Vagina (tissue), 2 donors: ENCODE measurements around the gene APOL3.

Source experiments
- POLR2A ChIP-seq, 2 donors: fragments of 450-650 bp; IDR thresholded peaks; one replicate each; pipeline ENCODE4 v1.6.1; 2017; ENCODE audit warnings: antibody characterized with exemption in 2 of 2, mild to moderate bottlenecking in 2 of 2, moderate library complexity in 2 of 2
- TF ChIP-seq, protein P1 (sequence below), 3 experiments: fragments of 450-650 bp in 2 of 3; fragments of 200-600 bp in 1 of 3; sonication (generic) in 1 of 3; IDR thresholded peaks; one replicate each; pipeline ENCODE4 v1.5.1; 2017 to 2019; ENCODE audit warnings: antibody characterized with exemption in 3 of 3, mild to moderate bottlenecking in 2 of 3, moderate library complexity in 2 of 3

DNA sequence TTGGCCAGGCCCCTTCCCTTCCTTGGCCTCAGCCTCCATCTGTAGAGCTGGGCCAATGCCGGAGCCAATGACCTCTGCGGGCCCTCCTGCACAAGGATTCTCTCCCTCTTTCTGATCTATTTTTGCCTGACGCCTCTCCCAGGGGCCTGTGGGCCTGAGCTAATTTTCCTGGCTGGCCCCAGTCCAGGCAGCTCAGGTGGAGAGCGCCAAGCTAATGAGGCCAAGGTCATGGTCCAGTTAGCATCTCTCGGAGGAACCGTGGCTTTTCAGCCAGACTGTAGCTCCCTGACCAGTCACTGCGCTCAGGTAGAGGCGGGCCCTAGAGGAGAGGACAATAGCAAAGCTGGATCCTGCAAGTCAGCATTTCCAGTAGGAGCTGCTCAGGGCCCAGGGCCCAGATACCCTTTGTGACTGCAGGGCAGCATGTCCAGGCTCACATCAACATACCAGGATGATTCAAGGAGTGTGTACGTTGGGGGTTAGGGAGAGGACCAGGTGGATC lies 43.5 kb downstream of the APOL3 start:
- TF ChIP-seq, protein P1, sequence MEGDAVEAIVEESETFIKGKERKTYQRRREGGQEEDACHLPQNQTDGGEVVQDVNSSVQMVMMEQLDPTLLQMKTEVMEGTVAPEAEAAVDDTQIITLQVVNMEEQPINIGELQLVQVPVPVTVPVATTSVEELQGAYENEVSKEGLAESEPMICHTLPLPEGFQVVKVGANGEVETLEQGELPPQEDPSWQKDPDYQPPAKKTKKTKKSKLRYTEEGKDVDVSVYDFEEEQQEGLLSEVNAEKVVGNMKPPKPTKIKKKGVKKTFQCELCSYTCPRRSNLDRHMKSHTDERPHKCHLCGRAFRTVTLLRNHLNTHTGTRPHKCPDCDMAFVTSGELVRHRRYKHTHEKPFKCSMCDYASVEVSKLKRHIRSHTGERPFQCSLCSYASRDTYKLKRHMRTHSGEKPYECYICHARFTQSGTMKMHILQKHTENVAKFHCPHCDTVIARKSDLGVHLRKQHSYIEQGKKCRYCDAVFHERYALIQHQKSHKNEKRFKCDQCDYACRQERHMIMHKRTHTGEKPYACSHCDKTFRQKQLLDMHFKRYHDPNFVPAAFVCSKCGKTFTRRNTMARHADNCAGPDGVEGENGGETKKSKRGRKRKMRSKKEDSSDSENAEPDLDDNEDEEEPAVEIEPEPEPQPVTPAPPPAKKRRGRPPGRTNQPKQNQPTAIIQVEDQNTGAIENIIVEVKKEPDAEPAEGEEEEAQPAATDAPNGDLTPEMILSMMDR (IDR thresholded peaks at IDR 0.05): no peak
- TF ChIP-seq POLR2A (IDR thresholded peaks at IDR 0.05): no peak
